OCI-LY1 (cell line): ENCODE measurements around the gene SERPINB13.

Experiments
- H2AFZ ChIP-seq: fragments of 200-600 bp; sonication (generic), shearing (Covaris generic); 2 replicates; pipeline ENCODE4 v1.6.0; 2014; ENCODE audit warnings: antibody characterized with exemption, mild to moderate bottlenecking, low read length
- H3F3A ChIP-seq: fragments of 200-600 bp; sonication (generic), shearing (Covaris generic); 2 replicates; pipeline ENCODE4 v1.6.0; 2014; ENCODE audit warnings: mild to moderate bottlenecking, antibody characterized with exemption, low read length, moderate library complexity; ENCODE audit not compliant: insufficient read depth
- H3K27ac ChIP-seq: fragments of 200-600 bp; sonication (generic); 2 replicates; pipeline ENCODE4 v1.5.1; 2014; ENCODE audit warnings: low read length, mixed run types, mild to moderate bottlenecking, low read depth; ENCODE audit not compliant: poor library complexity, severe bottlenecking
- H3K27me3 ChIP-seq: fragments of 200-600 bp; sonication (generic); 2 replicates; pipeline ENCODE4 v1.6.0; 2014; ENCODE audit warnings: antibody characterized with exemption, mild to moderate bottlenecking, low read length, moderate library complexity; ENCODE audit not compliant: insufficient read depth
- H3K36me3 ChIP-seq: fragments of 200-600 bp; sonication (generic); 2 replicates; pipeline ENCODE4 v1.6.1; 2014; ENCODE audit warnings: mild to moderate bottlenecking, antibody characterized with exemption, low read length, moderate library complexity, mixed read lengths; ENCODE audit not compliant: insufficient read depth
- H3K4me1 ChIP-seq: fragments of 200-600 bp; sonication (generic); 2 replicates; pipeline ENCODE4 v1.5.1; 2014; ENCODE audit warnings: mild to moderate bottlenecking, low read length, moderate library complexity; ENCODE audit not compliant: insufficient read depth, severe bottlenecking
- H3K4me2 ChIP-seq: fragments of 200-600 bp; sonication (generic), shearing (Covaris generic); 2 replicates; pipeline ENCODE4 v1.6.1; 2014; ENCODE audit warnings: low read length
- H3K4me3 ChIP-seq: fragments of 200-600 bp; sonication (generic); 2 replicates; pipeline ENCODE4 v1.5.1; 2014; ENCODE audit warnings: low read length, low read depth, mild to moderate bottlenecking, mixed read lengths; ENCODE audit not compliant: poor library complexity, severe bottlenecking
- H3K79me2 ChIP-seq: fragments of 200-600 bp; shearing (Covaris generic); 2 replicates; pipeline ENCODE4 v1.6.1; 2016; ENCODE audit warnings: mixed run types, low read length, mixed read lengths; ENCODE audit not compliant: insufficient read depth
- H3K9ac ChIP-seq: fragments of 200-600 bp; sonication (generic), shearing (Covaris generic); 2 replicates; pipeline ENCODE4 v1.6.1; 2014; ENCODE audit warnings: mild to moderate bottlenecking, low read length, mixed read lengths
- H3K9me2 ChIP-seq: fragments of 200-600 bp; sonication (generic), shearing (Covaris generic); 2 replicates; pipeline ENCODE4 v1.6.1; 2014; ENCODE audit warnings: low read depth, mild to moderate bottlenecking, low read length, mixed read lengths
- H3K9me3 ChIP-seq: fragments of 200-600 bp; shearing (Covaris generic); 2 replicates; pipeline ENCODE4 v1.6.1; 2014; ENCODE audit warnings: low read length, mixed read lengths
- H4K20me1 ChIP-seq: fragments of 200-600 bp; sonication (generic), shearing (Covaris generic); 2 replicates; pipeline ENCODE4 v1.6.0; 2016; ENCODE audit warnings: mild to moderate bottlenecking, low read length; ENCODE audit not compliant: insufficient read depth
- EZH2 ChIP-seq: fragments of 200-600 bp; sonication (generic), shearing (Covaris generic); IDR thresholded peaks from 2 replicates; pipeline ENCODE4 v1.8.0; 2017; ENCODE audit warnings: borderline replicate concordance, mixed run types, mild to moderate bottlenecking, antibody characterized with exemption, low read length, moderate library complexity, mixed read lengths
- TF ChIP-seq, protein P1 (sequence below): fragments of 200-600 bp; sonication (generic), shearing (Covaris generic); IDR thresholded peaks from 2 replicates; pipeline ENCODE4 v1.5.1; 2017; ENCODE audit warnings: mild to moderate bottlenecking, antibody characterized with exemption, low read length, moderate library complexity, mixed read lengths

Gene SERPINB13

DNA sequence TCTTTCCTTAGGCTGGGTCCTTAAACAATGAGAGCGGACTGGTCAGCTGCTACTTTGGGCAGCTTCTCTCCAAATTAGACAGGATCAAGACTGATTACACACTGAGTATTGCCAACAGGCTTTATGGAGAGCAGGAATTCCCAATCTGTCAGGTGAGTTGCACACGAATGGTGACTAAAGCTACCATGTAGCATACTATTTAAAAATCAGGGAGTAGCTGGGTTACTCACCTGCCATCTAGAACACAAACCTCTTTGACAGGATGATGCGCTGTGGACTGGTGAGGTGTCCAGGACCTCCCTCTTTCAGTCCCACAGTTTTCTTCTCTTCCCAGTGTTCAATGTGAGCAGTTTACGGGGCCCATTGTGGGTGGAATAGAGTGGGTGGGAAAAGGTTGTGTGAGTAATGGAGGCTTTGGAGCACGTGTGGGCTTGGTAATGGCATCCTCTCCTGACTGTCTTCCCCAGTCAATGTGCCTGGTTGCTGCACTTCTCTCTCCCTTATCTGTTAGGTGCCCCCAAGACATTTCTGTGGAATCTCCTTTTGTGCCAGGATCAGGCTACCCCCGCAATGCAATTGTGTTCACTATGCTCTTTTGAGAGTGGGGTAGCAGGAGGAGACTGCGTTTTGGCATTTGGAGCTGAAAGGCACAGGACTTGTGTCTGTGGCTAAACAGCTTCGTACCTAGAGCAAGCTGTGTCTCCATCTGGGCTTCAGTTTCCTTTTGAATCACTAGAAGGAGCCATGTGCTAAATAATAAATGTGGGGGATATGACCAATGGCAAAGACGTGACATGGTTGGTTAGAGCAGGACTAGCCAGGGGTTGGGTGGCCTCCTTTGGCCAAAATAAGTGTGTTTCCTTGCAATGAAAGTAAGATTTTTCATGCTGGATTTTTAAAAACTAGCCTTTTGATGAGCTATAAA lies 27.3 kb upstream of the SERPINB13 start:
- H3K27me3 ChIP-seq = no peaks in the 10 kb centered on the region
- H3K79me2 ChIP-seq = no peaks in the 10 kb centered on the region
- no peak overlapping the region for H2AFZ ChIP-seq
- no peak overlapping the region for H3K27ac ChIP-seq
- TF ChIP-seq EZH2 = no peak
- TF ChIP-seq, protein P1, sequence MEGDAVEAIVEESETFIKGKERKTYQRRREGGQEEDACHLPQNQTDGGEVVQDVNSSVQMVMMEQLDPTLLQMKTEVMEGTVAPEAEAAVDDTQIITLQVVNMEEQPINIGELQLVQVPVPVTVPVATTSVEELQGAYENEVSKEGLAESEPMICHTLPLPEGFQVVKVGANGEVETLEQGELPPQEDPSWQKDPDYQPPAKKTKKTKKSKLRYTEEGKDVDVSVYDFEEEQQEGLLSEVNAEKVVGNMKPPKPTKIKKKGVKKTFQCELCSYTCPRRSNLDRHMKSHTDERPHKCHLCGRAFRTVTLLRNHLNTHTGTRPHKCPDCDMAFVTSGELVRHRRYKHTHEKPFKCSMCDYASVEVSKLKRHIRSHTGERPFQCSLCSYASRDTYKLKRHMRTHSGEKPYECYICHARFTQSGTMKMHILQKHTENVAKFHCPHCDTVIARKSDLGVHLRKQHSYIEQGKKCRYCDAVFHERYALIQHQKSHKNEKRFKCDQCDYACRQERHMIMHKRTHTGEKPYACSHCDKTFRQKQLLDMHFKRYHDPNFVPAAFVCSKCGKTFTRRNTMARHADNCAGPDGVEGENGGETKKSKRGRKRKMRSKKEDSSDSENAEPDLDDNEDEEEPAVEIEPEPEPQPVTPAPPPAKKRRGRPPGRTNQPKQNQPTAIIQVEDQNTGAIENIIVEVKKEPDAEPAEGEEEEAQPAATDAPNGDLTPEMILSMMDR = no peak
- no peak overlapping the region for H3K4me2 ChIP-seq
- H4K20me1 ChIP-seq = no peaks in the 10 kb centered on the region
- no peak overlapping the region for H3K4me3 ChIP-seq
- H3F3A ChIP-seq = no peaks in the 10 kb centered on the region
- H3K4me1 ChIP-seq = peaks cover 12% of the 10 kb centered on the region
- H3K9me3 ChIP-seq = no peaks in the 10 kb centered on the region
- H3K9ac ChIP-seq = no peak overlapping the region
- no peaks in the 10 kb centered on the region for H3K36me3 ChIP-seq
- H3K9me2 ChIP-seq = no peaks in the 10 kb centered on the region

DNA sequence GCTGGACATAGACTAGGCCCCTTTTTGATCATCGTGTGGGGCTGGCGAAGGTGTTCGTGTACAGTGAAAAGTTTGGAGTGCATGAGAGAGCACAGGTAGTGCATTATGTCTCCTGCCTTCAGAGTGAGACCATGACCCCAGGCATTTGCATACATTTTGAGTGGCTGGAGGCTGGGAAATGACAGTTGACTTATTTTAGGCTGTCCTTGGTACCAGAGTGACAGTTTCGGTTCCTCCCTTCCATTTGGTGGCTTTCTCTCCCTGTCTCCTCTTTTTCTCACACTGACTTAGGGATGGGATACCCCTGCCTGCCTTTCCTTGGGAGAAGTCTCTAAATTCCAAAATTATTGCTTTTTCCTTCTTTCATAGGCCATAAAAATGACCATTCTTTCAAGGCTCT lies 24.9 kb upstream of the SERPINB13 start:
- Histone ChIP-seq H3K9ac (no peak overlapping the region), H3K79me2 (no peaks in the 10 kb centered on the region), H4K20me1 (no peaks in the 10 kb centered on the region), H3K27ac (no peak overlapping the region), H2AFZ (no peak overlapping the region), H3F3A (no peaks in the 10 kb centered on the region), H3K36me3 (no peaks in the 10 kb centered on the region), H3K27me3 (no peaks in the 10 kb centered on the region), H3K4me2 (peak overlapping the region; percentile 23; the same call in 1 of the 2 replicates), H3K9me2 (no peaks in the 10 kb centered on the region), H3K4me1 (peaks cover 12% of the 10 kb centered on the region), H3K9me3 (no peaks in the 10 kb centered on the region), H3K4me3 (no peak overlapping the region)
- TF ChIP-seq EZH2 = no peak
- TF ChIP-seq, protein P1 = no peak

DNA sequence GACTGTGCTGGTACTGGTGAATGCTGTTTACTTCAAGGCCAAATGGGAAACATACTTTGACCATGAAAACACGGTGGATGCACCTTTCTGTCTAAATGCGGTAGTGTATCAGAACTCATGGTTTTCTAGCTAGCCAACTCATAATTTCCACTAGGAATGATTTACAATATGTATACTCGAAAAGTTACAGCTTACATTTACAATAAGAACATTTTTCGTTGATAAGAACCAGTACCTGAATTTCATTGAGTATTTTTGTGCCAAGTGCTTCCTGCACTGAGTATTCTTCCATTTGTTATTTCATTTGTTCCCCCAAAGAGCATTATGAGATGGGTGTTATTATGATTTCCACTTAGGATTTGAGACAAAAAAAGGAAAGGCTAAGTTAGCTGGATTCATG lies 23.1 kb upstream of the SERPINB13 start:
- H2AFZ ChIP-seq = no peak overlapping the region
- H3K36me3 ChIP-seq = no peaks in the 10 kb centered on the region
- no peak overlapping the region for H3K4me2 ChIP-seq
- H3K79me2 ChIP-seq = no peaks in the 10 kb centered on the region
- H3K9ac ChIP-seq = no peak overlapping the region
- H3K9me2 ChIP-seq = no peaks in the 10 kb centered on the region
- H4K20me1 ChIP-seq = no peaks in the 10 kb centered on the region
- TF ChIP-seq, protein P1 = no peak
- no peak for TF ChIP-seq EZH2
- H3K27ac ChIP-seq = no peak overlapping the region
- no peaks in the 10 kb centered on the region for H3F3A ChIP-seq
- H3K9me3 ChIP-seq = no peaks in the 10 kb centered on the region
- H3K4me3 ChIP-seq = no peak overlapping the region
- H3K4me1 ChIP-seq = peaks cover 12% of the 10 kb centered on the region
- H3K27me3 ChIP-seq = no peaks in the 10 kb centered on the region
